Neuronal stem cell (in vitro differentiated cells): ENCODE data around the gene COPS7B.

Experiments
- DNase-seq: peaks from one replicate; pipeline ENCODE4 v3.0.0-alpha.2; 2013; ENCODE audit warnings: low spot score
- H2AFZ ChIP-seq: one replicate; pipeline ENCODE4 v1.6.1; 2013; ENCODE audit warnings: mild to moderate bottlenecking, low read length, inconsistent platforms
- H2AK5ac ChIP-seq: 2 replicates; pipeline ENCODE4 v1.6.1; 2013; ENCODE audit warnings: low read depth, mild to moderate bottlenecking, inconsistent platforms, low read length, moderate library complexity, mixed read lengths
- H2BK120ac ChIP-seq: 2 replicates; pipeline ENCODE4 v1.6.1; 2013; ENCODE audit warnings: low read depth, mild to moderate bottlenecking, inconsistent platforms, low read length, moderate library complexity, mixed read lengths
- H2BK12ac ChIP-seq: one replicate; pipeline ENCODE4 v1.6.1; 2013; ENCODE audit warnings: low read length, inconsistent platforms
- H2BK15ac ChIP-seq: 2 replicates; pipeline ENCODE4 v1.6.1; 2013; ENCODE audit warnings: mild to moderate bottlenecking, low read length, inconsistent platforms, mixed read lengths
- H2BK5ac ChIP-seq: one replicate; pipeline ENCODE4 v1.6.1; 2013; ENCODE audit warnings: inconsistent platforms, mild to moderate bottlenecking, low read length, moderate library complexity
- H3K14ac ChIP-seq: one replicate; pipeline ENCODE4 v1.6.1; 2013; ENCODE audit warnings: low read length, inconsistent platforms
- H3K18ac ChIP-seq: 2 replicates; pipeline ENCODE4 v1.6.1; 2013; ENCODE audit warnings: low read length, inconsistent platforms
- H3K23ac ChIP-seq: 2 replicates; pipeline ENCODE4 v1.6.1; 2013; ENCODE audit warnings: low read depth, mild to moderate bottlenecking, mixed read lengths, low read length, inconsistent platforms; ENCODE audit not compliant: poor library complexity
- H3K27ac ChIP-seq: replicated peaks from 3 replicates; pipeline ENCODE4 v1.5.1; 2013; ENCODE audit warnings: low read length, inconsistent platforms
- H3K27me3 ChIP-seq, 3 experiments: 2 replicates each; pipeline ENCODE4 v1.6.1; 2013; ENCODE audit warnings: low read length in 3 of 3, mild to moderate bottlenecking in 2 of 3, inconsistent platforms in 1 of 3, low read depth in 1 of 3, mixed read lengths in 1 of 3, moderate library complexity in 1 of 3; ENCODE audit not compliant: control insufficient read depth in 3 of 3, insufficient read depth in 3 of 3
- H3K36me3 ChIP-seq, 2 donors: replicated peaks in 1 of 2; 2 replicates each; pipeline ENCODE4 v1.6.1; 2013; ENCODE audit warnings: low read length in 2 of 2; ENCODE audit not compliant: control insufficient read depth in 2 of 2, insufficient read depth in 2 of 2
- H3K4ac ChIP-seq: 2 replicates; pipeline ENCODE4 v1.6.1; 2013; ENCODE audit warnings: inconsistent platforms, mild to moderate bottlenecking, low read length, moderate library complexity
- H3K4me1 ChIP-seq, 2 donors: 1 replicate in 1 of 2; 2 replicates in 1 of 2; pipeline ENCODE4 v1.6.1; 2013; ENCODE audit warnings: low read length in 2 of 2, low read depth in 1 of 2; ENCODE audit not compliant: control insufficient read depth in 2 of 2, insufficient read depth in 1 of 2
- H3K4me2 ChIP-seq: one replicate; pipeline ENCODE4 v1.6.1; 2013; ENCODE audit warnings: mild to moderate bottlenecking, low read length, inconsistent platforms; ENCODE audit not compliant: insufficient read depth, poor library complexity, severe bottlenecking
- H3K4me3 ChIP-seq, 2 donors: 2 replicates each; pipeline ENCODE4 v1.5.1; 2013; ENCODE audit warnings: low read length in 2 of 2, mild to moderate bottlenecking in 2 of 2, inconsistent platforms in 1 of 2, moderate library complexity in 1 of 2
- H3K79me1 ChIP-seq: one replicate; pipeline ENCODE4 v1.6.1; 2013; ENCODE audit warnings: low read depth, mild to moderate bottlenecking, inconsistent platforms, low read length, moderate library complexity
- H3K9ac ChIP-seq: one replicate; pipeline ENCODE4 v1.6.1; 2013; ENCODE audit warnings: mild to moderate bottlenecking, low read depth, low read length, inconsistent platforms; ENCODE audit not compliant: poor library complexity
- H3K9me3 ChIP-seq, 2 donors: replicated peaks in 1 of 2; 2 replicates each; pipeline versions ENCODE3 to v1.6.1; 2013; ENCODE audit warnings: low read length in 2 of 2, mild to moderate bottlenecking in 2 of 2, inconsistent platforms in 1 of 2, low read depth in 1 of 2, mixed read lengths in 1 of 2, moderate library complexity in 1 of 2; ENCODE audit not compliant: control insufficient read depth in 2 of 2, insufficient read depth in 1 of 2
- H4K8ac ChIP-seq: one replicate; pipeline ENCODE4 v1.6.1; 2013; ENCODE audit warnings: low read depth, mild to moderate bottlenecking, inconsistent platforms, low read length, moderate library complexity
- H4K91ac ChIP-seq: one replicate; pipeline ENCODE4 v1.6.1; 2013; ENCODE audit warnings: low read length, low read depth, mild to moderate bottlenecking, inconsistent platforms; ENCODE audit not compliant: poor library complexity
- WGBS, 2 donors: extraction: QIAGEN DNeasy Blood & Tissue Kit; methylation state at CpG; one replicate each; pipeline ENCODE4 v1.1.7; 2013; ENCODE audit warnings: missing lambda C conversion rate in 2 of 2, mixed read lengths in 1 of 2; ENCODE audit not compliant: insufficient read length in 2 of 2, insufficient replicate concordance in 1 of 2; ENCODE audit errors: extremely low coverage in 2 of 2; 5-methylcytosine and 5-hydroxymethylcytosine counted together

Gene COPS7B

DNA sequence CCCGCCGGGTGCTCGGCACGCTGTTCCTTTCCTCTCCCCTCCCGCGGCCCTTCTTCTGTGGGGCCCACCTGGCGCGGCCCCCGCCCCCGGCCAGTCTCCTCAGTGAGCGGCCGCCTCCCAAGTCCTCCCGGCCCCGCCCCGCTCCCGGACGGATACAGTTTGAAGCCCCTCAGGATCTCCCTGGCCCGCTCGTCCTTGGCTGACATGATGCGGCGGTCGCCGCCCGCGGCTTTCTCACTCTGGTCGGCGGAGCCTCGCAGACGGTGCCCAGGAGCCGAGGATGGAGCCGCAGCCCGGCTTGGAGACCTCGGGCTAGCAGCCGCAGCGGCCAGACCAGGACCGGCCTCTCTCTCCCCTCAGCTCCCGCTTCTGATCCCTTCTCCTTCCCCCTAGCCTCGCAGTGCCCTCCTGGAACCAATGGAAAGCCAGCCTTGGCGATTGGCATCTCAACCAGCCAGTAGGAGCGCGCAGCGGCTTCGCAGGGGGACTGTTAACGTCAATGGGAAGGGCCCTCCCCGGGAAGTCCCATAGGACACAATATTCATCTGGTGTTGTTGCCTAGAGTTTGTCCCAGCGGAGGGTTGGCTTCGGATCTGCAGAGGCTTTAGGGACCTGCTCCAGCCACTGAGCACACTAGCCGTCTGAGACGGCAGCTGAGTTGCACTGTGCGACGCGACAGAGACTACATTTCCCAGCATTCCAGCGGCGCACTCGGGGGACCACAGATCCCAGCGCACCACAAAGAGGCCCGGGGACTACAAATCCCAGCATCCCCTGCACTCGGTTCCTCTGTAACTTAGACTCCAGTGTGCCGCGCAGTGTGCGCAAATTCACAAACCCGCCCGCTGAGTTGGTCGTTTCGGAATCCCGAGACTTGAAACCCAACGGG, 5.1 kb upstream of the COPS7B start, which contains the start of gene PDE6D:
PDE6D (minus strand) TSS at position 374 of the 889 bp plus-strand sequence; CDS start at position 206, 168 bp downstream.
- WGBS, 2 donors, result no CpG with 5 or more reads among the region's 67 CpGs
- H3K14ac ChIP-seq, result no peak within 1 kb of the TSS
- DNase-seq, result peak; percentile 98
- H3K9me3 ChIP-seq, result no peaks in the 10 kb centered on the region
- no peak within 1 kb of the TSS for H2BK5ac ChIP-seq
- H2BK15ac ChIP-seq, result no peak within 1 kb of the TSS
- H3K27me3 ChIP-seq, result no peaks in the 10 kb centered on the region
- no peak within 1 kb of the TSS for H4K8ac ChIP-seq
- H3K79me1 ChIP-seq, result no peaks in the 10 kb centered on the region
- no peak within 1 kb of the TSS for H2BK120ac ChIP-seq
- no peak within 1 kb of the TSS for H3K4ac ChIP-seq
- H2BK12ac ChIP-seq, result no peak within 1 kb of the TSS
- H3K4me3 ChIP-seq, result peak within 1 kb of the TSS; percentile 79 to 96
- H4K91ac ChIP-seq, result no peak within 1 kb of the TSS
- H3K36me3 ChIP-seq, result peaks cover 0 to 3% of the 10 kb centered on the region in 2 donors
- H3K18ac ChIP-seq, result peak within 1 kb of the TSS; percentile 91
- H2AFZ ChIP-seq, result peak within 1 kb of the TSS; percentile 99
- H3K27ac ChIP-seq, result peak within 1 kb of the TSS; percentile 55
- peaks cover 6 to 12% of the 10 kb centered on the region in 2 donors for H3K4me1 ChIP-seq
- H3K9ac ChIP-seq, result peak within 1 kb of the TSS; percentile 79
- no peak within 1 kb of the TSS for H2AK5ac ChIP-seq
- peak within 1 kb of the TSS; percentile 77 for H3K4me2 ChIP-seq
- peak within 1 kb of the TSS; percentile 57 for H3K23ac ChIP-seq

DNA sequence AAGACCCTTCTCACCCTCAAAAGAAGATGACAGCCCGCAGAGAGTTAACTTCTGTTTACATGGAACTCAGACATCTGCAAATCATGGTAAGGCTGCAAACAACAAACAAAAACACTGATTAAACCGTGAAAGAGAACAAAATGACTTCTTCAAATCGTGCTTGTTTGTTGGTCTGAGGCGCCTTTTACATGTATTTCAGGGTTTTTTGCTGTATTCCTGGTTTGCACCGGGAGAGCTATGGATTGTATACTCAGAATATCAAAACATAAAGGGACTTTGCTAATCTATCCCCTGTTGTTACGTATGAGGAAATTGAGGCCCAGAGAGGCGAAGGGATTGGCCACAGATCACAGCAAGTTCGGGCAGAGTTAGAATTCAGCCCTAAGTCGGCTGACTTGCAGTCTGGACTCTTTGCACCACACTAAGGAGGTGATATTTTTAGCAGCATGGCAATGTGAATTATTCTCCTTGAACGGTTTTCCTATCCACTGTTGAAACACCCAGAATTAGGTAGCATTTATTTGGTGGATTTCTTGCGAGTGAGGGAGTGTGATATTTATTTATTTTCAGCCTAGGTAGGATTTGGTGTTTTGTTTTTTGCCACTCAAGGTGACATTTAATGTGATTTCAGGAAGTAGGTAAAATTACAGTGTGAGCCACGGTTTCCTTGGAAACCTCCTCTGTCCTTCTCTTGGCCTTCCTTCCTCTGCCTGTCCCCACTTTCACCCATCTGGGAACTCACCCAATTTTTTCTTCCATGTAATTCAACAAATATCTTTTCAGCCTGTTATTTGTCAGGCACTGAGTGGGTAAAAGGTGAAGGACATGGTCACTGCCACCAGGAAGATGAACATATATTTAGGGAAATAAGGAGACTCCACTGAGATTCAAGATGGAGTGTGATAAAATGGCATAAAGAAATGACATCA, 4.2 kb upstream of the COPS7B start:
- Histone ChIP-seq H4K91ac (no peak overlapping the region), H3K9me3 (no peaks in the 10 kb centered on the region), H3K23ac (no peak overlapping the region), H3K4me3 (peak overlapping the region; percentile 79 to 96), H3K79me1 (peaks cover 1% of the 10 kb centered on the region), H2BK5ac (no peak overlapping the region), H3K4ac (no peak overlapping the region), H3K14ac (no peak overlapping the region), H2BK15ac (no peak overlapping the region), H2BK12ac (no peak overlapping the region), H3K18ac (no peak overlapping the region), H2AFZ (peak overlapping the region; percentile 99), H4K8ac (no peak overlapping the region), H3K36me3 (peaks cover 0 to 3% of the 10 kb centered on the region in 2 donors), H3K27ac (no peak overlapping the region), H3K27me3 (no peaks in the 10 kb centered on the region), H2BK120ac (no peak overlapping the region), H2AK5ac (no peak overlapping the region), H3K4me2 (peak overlapping the region; percentile 66), H3K9ac (no peak overlapping the region), H3K4me1 (peaks cover 6 to 14% of the 10 kb centered on the region in 2 donors)
- DNase-seq, result no peak
- WGBS, 2 donors, result no CpG with 5 or more reads among the region's 12 CpGs

- Histone ChIP-seq H2AK5ac (no peak overlapping the region), H4K91ac (no peak overlapping the region), H3K18ac (no peak overlapping the region), H2BK12ac (no peak overlapping the region), H4K8ac (no peak overlapping the region), H3K9ac (no peak overlapping the region), H3K4me3 (peak overlapping the region in 1 of 2 donors; percentile 77), H3K27me3 (no peaks in the 10 kb centered on the region), H3K79me1 (peaks cover 2% of the 10 kb centered on the region), H3K23ac (no peak overlapping the region), H3K36me3 (peaks cover 8 to 22% of the 10 kb centered on the region in 2 donors), H2BK15ac (no peak overlapping the region), H2BK5ac (no peak overlapping the region), H3K4ac (no peak overlapping the region), H3K4me2 (no peak overlapping the region), H2AFZ (peak overlapping the region; percentile 92), H3K9me3 (no peaks in the 10 kb centered on the region), H3K27ac (peak overlapping the region; percentile 89), H3K4me1 (peaks cover 3 to 16% of the 10 kb centered on the region in 2 donors), H2BK120ac (no peak overlapping the region), H3K14ac (no peak overlapping the region)
- no peak for DNase-seq
- WGBS, 2 donors, result no CpG with 5 or more reads among the region's 2 CpGs
These were observed 832 bp upstream of the COPS7B start for GRCh38 chr2:231785413-231785812.
